Ascending aorta (tissue), 2 donors: ENCODE measurements around the gene F2. TPM values are rescaled to one million over a fixed set of nuclear protein-coding genes. Genes with fewer than 3 reads are reported as not detected.

Source experiments
- DNase-seq, 2 donors: peaks; one replicate each; pipeline ENCODE4 v3.0.0-alpha.2; 2019; ENCODE audit warnings: low spot score in 2 of 2
- H3K27ac ChIP-seq, 2 donors: fragments of 200-600 bp; sonication (generic); one replicate each; pipeline ENCODE4 v1.5.1; 2016 to 2017; ENCODE audit warnings: mild to moderate bottlenecking in 1 of 2
- H3K27me3 ChIP-seq: fragments of 200-600 bp; sonication (generic); one replicate; pipeline ENCODE4 v1.5.1; 2017
- H3K36me3 ChIP-seq, 2 donors: fragments of 200-600 bp; sonication (generic); one replicate each; pipeline ENCODE4 v1.5.1; 2016
- H3K4me1 ChIP-seq, 2 donors: fragments of 200-600 bp; sonication (generic); one replicate each; pipeline ENCODE4 v1.5.1; 2016 to 2017; ENCODE audit warnings: mild to moderate bottlenecking in 1 of 2
- H3K4me3 ChIP-seq, 2 donors: fragments of 200-600 bp; sonication (generic); one replicate each; pipeline ENCODE4 v1.5.1; 2016 to 2017; ENCODE audit warnings: mild to moderate bottlenecking in 1 of 2
- H3K9me3 ChIP-seq, 2 donors: fragments of 200-600 bp; sonication (generic); one replicate each; pipeline ENCODE4 v1.5.1; 2016
- intact Hi-C: fragments of 100-400 bp; cut with DNase I; formaldehyde crosslinking; loops from one replicate; pipeline ENCODE4 v1.15.1; 2023
- total RNA-seq: library from RNA; depleted of rRNA; stranded (reverse); fragments of >200 nt; gene quantifications from one replicate; pipeline ENCODE4 v1.1.0, GENCODE V29; 2016
- TF ChIP-seq, protein P1 (sequence below), 3 experiments: fragments of 200-600 bp in 2 of 3; fragments of 450-650 bp in 1 of 3; sonication (generic) in 2 of 3; IDR thresholded peaks; one replicate each; pipeline ENCODE4 v1.5.1; 2016 to 2019; ENCODE audit warnings: antibody characterized with exemption in 3 of 3, mild to moderate bottlenecking in 1 of 3, moderate library complexity in 1 of 3

The F2 gene
- total RNA-seq, 1 donor from 2014 or later, result 2.6 TPM

DNA sequence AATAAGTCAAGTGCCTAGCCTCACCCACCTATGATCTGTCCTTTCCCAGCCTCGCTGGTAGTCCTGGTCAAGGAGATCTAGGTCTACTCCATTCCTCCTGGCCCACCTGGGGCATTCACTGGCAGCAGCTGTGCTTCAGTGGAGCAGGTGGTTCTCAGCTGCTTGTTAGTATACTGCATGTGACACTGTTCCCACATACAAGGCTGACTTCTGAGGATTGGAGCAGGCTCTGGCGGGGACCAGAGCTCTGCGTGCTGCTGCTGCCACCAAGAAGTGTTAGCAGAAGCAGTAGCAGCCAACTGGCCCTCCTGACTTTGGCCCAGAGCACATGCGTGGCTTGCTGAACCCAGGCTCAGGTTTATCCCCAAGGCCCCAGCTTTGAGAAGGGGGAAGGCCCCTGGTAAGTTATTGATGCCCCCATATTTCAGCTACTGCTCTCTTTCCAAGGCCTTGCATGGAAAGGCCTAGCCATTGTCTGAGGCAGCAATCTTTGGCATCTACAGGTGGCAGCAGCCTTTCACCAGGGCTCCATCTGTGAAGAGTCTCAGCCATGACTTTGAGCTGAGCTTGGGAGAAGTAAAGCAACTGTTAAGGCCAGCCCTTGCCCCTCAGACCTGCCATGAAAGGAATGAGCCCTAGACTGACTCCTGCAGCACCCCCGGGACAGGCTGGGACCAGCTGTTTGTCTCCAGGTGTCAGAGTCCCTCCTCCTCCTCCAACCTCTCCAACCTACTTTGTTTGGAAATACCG lies 45.1 kb upstream of the F2 start:
- Histone ChIP-seq H3K4me1 (peaks cover 4 to 18% of the 10 kb centered on the region in 2 donors), H3K4me3 (no peak overlapping the region), H3K9me3 (no peaks in the 10 kb centered on the region), H3K27me3 (no peaks in the 10 kb centered on the region), H3K36me3 (peaks cover 64 to 73% of the 10 kb centered on the region in 2 donors), H3K27ac (peak overlapping the region; percentile 81 to 84)
- no peak for DNase-seq
- TF ChIP-seq, protein P1, sequence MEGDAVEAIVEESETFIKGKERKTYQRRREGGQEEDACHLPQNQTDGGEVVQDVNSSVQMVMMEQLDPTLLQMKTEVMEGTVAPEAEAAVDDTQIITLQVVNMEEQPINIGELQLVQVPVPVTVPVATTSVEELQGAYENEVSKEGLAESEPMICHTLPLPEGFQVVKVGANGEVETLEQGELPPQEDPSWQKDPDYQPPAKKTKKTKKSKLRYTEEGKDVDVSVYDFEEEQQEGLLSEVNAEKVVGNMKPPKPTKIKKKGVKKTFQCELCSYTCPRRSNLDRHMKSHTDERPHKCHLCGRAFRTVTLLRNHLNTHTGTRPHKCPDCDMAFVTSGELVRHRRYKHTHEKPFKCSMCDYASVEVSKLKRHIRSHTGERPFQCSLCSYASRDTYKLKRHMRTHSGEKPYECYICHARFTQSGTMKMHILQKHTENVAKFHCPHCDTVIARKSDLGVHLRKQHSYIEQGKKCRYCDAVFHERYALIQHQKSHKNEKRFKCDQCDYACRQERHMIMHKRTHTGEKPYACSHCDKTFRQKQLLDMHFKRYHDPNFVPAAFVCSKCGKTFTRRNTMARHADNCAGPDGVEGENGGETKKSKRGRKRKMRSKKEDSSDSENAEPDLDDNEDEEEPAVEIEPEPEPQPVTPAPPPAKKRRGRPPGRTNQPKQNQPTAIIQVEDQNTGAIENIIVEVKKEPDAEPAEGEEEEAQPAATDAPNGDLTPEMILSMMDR (IDR thresholded peaks at IDR 0.05), result no peak
- intact Hi-C loops, result no loop called here

- Histone ChIP-seq H3K9me3 (no peaks in the 10 kb centered on the region), H3K4me1 (peaks cover 4 to 18% of the 10 kb centered on the region in 2 donors), H3K27ac (peak overlapping the region; percentile 81 to 84), H3K36me3 (peaks cover 64 to 73% of the 10 kb centered on the region in 2 donors), H3K4me3 (no peak overlapping the region), H3K27me3 (no peaks in the 10 kb centered on the region)
- DNase-seq, result no peak
- intact Hi-C loops, result no loop called here
- TF ChIP-seq, protein P1 (IDR thresholded peaks at IDR 0.05), result no peak
Measured at GRCh38 chr11:46674463-46675287, 44.3 kb upstream of the F2 start.

- Histone ChIP-seq H3K4me3 (no peak overlapping the region), H3K27ac (peak overlapping the region; percentile 81 to 84), H3K27me3 (no peaks in the 10 kb centered on the region), H3K9me3 (no peaks in the 10 kb centered on the region), H3K36me3 (peaks cover 67 to 73% of the 10 kb centered on the region in 2 donors), H3K4me1 (peaks cover 4 to 18% of the 10 kb centered on the region in 2 donors)
- TF ChIP-seq, protein P1 (IDR thresholded peaks at IDR 0.05), result peak in 1 of 3 experiments; percentile 17
- intact Hi-C loops, result no loop called here
- peak in 1 of 2 donors; percentile 80 for DNase-seq
Measured at GRCh38 chr11:46675288-46675851, 43.6 kb upstream of the F2 start.

GRCh38 chr11:46675949-46676348 lies 43.1 kb upstream of the F2 start:
- intact Hi-C loops, result no loop called here
- TF ChIP-seq, protein P1 (IDR thresholded peaks at IDR 0.05), result no peak
- H3K4me3 ChIP-seq, result no peak overlapping the region

DNA sequence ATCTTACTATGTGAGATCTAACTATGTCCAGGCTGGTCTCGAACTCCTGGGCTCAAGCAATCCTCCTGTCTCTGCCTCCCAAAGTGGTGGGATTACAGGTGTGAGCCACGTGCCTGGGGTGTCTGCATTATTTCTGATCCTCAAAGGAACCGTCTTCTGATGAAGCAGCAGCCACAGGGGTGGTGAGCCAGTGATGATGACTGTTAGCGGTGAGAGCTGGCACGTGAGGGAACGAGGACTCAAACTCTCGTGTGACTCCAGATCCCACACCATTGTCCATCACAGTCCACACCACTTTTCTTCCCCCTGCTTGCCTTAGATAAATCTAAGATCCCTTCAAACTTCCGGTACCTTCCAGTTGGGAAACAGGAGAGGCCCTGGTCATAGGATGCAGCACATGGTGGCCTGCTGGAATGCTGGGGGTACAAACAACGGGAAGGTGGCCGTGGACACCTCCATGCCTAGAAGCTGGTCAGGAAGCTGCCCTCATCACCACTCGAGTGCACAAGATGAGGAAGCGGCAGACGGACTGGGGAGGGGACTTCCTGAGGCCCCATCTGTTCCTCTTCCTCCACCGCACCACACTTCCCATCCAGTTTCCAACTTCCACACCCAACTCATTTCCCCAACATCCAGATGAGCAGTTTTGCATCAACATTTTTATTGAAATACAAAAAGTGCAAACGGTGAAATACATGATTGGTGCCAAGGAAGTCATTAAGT lies 42.4 kb upstream of the F2 start:
- H3K4me3 ChIP-seq, result no peak overlapping the region
- H3K27ac ChIP-seq, result peak overlapping the region; percentile 81 to 84
- H3K4me1 ChIP-seq, result peaks cover 4 to 18% of the 10 kb centered on the region in 2 donors
- DNase-seq, result no peak
- H3K27me3 ChIP-seq, result no peaks in the 10 kb centered on the region
- intact Hi-C loops, result no loop called here
- no peaks in the 10 kb centered on the region for H3K9me3 ChIP-seq
- TF ChIP-seq, protein P1 (IDR thresholded peaks at IDR 0.05), result no peak
- H3K36me3 ChIP-seq, result peaks cover 73 to 74% of the 10 kb centered on the region in 2 donors

More at GRCh38 chr11:46675949-46676348, 43.1 kb upstream of the F2 start:
- DNase-seq, result no peak
- Histone ChIP-seq H3K36me3 (peaks cover 72 to 73% of the 10 kb centered on the region in 2 donors), H3K4me1 (peaks cover 4 to 18% of the 10 kb centered on the region in 2 donors), H3K9me3 (no peaks in the 10 kb centered on the region), H3K27ac (peak overlapping the region; percentile 81 to 84), H3K27me3 (no peaks in the 10 kb centered on the region)
